GM19463 (cell line): ENCODE measurements around the gene ZIC1.

Experiments
- ATAC-seq: cut with Tn5 transposase; IDR thresholded peaks from one replicate; pipeline ENCODE4 v1.9.1; 2021; ENCODE audit warnings: mild to moderate bottlenecking, moderate library complexity; ENCODE audit not compliant: unreplicated experiment

The ZIC1 gene

DNA sequence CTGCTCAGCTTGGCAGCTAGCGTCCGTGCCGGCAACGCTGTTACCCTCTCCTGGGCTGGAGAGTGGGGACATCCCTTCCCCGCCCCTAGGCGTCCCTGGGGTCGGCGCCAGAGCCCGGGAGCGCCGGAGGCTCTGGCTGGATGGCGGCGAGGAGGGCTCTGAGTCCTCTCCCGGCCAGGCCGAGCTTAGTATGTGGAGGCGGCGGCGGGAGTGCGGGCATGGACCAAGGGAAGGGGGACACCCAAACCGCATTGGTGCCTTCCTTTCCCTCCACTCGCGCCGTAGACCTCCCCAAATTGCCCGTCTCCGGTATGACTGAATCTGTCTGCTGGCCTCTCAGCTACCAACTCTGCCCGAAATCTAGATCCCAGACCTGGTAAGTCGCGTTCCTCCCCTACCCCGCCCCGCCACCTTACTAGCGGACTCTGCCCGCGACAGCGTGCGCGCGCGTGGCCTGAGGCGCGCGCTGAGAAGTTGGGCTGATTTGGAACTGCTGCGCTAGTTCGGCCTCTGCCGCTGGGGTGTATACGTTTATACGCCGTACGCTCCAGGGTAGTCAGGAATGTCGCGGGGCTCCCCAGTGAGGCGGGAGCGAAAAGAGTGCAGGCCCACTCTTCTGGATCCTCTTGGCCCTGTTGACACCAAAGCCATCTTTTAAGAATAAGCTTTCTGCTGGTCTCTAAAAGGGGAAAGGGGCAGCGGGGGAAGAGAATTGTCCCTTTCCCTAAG lies 12.2 kb downstream of the ZIC1 start:
- ATAC-seq = no peak

DNA sequence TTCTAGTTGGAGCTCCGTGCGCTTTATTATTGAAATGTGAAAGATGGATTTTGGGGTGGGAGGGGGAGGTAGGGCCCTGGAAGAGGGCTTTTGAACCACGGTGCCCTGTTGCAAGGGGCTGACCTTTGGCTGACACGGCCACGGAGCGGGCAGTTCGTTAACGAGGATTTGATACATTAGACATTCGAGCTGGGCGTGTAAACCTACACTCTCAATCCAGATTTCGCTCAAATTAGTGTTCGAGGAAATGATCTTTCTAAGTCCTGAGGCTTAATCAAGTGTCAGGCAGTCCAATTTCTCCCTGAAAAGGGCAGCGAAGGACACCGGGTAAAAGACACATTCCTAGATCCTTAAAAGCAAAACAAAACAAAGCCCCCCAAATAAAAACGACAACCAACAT lies 13.0 kb downstream of the ZIC1 start:
- ATAC-seq = no peak

DNA sequence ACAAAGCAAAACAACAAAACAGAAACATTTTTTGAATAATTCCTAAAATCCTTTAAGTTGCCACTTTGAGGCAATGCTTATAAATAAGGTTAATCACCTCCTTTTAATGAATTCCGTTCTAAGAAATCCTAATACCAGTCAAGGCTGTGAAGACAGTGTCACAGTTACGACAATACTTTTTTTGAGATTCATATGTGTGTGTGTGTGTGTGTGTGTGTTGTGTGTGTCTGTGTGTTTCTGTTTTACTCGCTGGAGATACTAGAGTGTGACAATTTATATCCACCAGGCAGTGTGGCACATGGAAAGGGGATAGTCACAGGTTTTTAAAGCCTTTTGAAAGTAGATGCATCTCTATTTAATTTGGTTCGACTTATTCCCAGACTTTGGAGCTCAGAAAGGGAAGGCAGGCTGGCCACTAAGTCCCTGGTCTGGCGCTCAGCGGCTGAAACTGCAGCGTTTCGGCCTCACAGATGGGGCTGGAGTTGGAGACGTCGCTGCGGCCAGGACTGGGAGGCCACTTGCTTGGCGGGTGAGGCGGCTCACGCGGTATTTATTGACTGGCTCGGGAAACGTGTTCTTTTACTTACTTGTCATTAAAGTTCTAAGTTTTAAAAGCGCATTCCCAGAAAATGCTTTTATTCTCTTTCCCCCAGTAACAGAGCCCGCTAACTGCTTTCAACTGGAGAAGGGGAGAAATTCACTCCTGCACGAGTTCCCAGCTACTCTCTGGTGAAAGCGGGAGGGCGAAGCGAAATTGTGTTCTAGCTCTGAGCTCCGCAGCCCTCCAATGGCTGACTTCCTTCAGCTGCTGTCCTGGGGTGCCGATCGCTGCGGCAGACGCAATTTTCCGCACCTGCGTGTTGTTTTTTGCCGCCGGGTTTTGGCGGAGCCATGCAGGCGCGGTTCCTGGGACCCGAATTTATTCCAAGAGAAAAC lies 13.7 kb downstream of the ZIC1 start:
- ATAC-seq = no peak

DNA sequence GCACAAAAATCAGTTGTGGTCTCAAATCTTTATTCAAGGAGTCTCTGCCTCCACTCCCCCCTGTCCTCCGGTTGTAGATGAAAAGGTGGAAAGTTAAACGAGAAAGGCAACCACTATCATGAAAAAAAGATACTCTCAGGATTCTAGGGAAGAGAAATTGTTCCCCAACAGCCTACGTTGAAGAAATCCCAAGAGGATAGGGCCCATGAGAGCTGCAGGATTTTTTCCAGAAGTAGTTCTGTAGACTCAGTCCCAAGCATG lies 14.3 kb downstream of the ZIC1 start:
- ATAC-seq = no peak

DNA sequence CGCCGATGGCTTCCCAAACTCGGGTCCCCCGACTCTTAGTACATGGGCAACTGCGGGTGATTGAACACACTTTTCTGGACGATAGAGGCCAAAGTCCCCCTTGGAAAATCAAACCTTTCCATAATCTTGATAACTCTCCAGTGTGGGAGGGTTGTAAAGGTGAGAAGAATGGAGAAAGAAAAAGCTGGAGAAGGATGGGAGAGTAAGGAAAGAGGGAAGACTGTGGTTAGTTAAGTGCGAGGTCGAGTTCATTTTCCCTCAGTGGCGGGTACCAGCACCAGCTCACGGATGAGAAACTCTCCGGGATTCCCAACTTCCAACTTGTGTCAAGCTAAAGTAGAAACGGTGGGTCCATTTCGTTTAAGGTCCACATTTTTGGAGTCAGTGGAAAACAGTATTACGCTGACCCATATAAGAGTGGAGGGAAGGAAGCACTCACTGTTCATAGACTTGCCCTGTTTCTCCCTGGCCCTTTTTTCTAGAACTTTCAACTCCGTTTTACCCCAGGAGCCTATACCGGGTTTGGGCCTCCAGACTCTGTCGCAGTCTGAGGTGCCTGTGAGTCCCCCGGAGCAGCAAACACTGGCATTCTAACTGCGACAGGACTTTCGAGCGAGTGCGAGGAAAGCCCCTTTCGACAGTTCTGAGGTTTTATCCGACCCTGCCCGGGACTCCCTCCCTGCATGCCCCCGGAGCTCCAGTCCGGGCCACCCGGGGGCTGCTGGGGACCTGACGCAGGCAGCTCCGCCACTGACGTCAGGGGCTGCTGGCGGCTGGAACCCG lies 14.8 kb downstream of the ZIC1 start:
- no peak for ATAC-seq

DNA sequence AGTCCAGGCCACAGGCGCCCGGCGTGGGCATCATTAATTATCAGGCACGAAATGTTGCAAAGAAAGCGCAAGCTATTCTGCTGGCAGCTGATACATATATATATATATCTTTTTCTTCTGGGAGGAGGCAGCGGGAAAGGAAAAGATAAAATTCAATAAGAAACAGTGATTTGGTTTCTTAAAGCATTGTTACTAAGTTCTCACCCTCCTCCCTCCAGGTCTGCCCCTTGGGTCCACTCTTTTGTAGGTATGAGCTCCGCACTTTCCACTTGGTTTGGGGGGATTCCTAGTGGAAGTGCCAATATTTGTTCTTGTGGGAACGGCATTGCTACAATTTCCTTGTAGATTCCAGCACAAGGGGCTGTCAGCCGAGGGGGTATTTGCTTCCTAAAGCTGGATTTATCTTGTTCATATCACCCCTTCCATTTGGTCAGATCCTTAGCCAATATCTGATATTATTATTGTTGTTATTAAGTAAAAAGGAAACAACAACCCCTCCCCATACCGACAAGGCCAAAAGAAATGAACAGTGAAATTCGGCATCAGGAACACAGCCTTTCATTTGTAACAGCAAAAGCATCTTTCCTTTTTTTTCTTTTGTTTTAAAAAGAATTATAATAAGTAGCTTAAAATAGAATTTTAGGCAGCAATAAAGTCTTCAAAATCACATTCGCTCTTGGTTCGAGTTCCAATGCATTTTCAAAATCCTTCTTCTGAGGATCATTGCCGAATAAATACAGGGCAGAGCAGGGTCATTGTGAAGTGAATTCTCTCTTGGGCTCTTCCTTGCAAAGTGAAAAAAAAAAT lies 15.6 kb downstream of the ZIC1 start:
- ATAC-seq = no peak

DNA sequence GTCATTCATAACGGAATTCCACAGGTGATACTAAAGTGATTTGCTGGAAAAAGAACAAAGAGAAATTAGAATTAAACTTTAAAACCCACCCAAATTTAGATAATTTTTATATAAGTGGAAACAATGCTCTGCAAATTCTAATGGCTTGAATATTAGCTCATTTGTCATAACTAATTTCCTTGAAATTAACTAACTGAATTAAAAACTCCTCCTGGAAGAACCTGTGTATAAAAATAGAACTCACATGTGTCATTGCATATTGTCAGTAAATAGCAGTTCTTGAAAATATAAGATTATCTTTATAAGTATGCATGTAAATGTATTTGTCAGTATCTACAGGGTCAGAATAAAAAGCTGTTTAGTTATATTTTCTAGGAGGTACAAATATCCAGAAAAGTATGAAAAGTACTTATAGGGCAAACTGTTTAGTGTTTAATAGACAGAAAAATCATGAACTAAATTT lies 16.3 kb downstream of the ZIC1 start:
- no peak for ATAC-seq

DNA sequence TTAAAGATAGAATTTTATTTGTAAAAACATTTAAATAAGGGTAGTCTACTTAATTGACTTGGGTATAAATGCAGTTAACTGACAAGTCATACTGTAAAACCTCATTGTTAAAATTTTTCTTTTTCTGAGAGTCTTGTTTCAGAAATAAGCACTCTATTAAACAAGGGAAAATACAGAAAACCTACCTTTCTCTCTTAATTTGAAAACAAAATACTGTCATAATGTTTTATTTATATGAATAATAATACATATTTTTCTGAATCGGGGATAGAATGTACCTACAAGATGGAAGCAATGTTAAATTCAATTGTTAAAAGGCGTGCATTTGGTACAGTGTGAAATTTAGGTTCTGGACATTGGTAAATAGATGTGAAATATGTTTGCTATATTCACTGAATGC lies 17.8 kb downstream of the ZIC1 start:
- ATAC-seq = no peak

DNA sequence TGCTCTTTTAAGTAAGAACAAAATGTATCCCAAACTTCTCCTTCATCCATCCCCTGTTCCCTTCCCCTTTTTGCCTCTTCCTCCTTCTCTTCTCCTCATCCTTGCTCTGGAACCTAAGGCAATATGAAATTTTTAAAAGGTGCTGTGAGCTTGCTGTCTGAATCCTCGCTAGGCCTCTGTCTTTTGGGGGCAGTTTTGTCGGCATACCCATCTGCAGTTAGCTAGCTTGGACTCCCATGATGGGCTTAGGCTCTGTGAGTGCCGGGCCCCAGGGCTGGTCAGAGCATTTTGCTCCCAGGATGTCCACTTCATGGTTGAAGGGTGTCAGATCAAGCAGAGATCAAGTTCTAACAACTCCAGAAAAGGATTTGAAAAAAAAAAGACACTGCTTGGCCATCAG lies 18.6 kb downstream of the ZIC1 start:
- ATAC-seq = no peak

DNA sequence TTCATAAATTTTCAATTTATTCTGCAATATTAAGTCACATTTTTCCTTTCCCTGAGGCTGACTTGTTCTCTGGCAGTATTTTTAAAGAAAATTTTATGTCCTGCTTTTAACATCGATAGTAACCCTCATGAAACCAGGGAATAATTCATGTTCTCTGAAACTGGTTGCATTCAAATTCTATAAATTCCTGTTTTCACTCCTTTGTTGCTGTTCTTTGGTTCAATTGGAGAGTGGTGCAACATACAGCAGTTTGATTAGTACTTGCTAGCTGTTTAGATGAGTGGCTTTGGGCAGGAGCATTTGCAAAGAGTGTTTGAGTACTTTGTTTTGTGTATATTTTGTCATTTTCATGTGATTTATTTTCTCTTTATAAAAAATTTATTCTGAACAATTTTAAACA lies 19.2 kb downstream of the ZIC1 start:
- ATAC-seq = no peak

DNA sequence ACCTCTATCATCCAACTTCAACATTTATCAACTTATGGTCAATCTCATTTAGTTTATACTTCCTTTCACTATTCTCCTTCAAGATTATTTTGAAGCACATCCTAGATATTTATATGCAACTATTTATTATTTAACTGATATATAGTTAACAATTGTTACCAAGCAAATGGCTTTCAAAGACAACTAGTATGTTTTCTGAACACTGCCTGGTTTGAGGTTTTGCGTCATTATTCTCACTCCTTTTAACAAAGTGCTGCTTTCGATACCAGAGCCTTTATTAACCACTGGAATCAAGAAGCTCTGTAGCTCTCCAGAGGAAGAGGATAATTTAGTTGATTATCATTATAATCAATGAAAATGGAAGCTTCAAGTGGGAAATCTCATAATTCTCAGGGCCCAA lies 19.6 kb downstream of the ZIC1 start:
- no peak for ATAC-seq

DNA sequence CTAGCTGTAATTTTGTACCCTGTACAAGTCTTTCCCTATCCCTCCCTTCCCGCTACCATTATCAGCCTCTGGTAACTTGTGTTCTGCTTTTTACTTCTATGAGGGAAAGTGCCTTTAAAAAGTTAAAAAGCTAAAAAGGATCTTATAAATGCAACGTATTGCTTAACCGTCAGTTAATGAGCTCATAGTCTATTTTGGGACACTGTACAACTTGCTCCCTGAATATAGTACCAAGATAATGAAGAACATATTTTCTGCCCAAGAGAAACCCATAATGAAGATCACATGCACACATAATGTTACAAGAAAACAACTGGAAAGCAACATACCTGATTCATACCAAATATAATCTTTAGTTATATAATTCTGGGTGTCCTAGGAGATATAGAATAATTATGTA lies 22.6 kb downstream of the ZIC1 start:
- no peak for ATAC-seq

DNA sequence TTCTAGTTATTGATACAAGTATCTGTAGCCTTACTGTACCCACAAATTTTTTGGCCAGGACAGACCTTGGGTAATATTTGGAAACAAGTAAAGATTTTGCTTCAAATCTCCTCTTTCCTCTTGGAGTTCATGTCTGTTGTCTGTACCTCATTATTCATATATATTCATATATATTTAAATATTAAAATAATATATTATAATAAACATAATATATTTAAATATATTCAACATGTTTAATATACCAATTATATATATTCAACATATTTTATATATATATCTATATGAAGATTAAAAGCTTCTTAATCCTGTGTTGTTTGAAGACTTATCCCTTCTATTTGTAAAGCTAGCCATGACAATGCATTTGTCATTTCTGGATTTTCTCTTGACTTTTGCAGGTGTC lies 38.1 kb downstream of the ZIC1 start:
- no peak for ATAC-seq

DNA sequence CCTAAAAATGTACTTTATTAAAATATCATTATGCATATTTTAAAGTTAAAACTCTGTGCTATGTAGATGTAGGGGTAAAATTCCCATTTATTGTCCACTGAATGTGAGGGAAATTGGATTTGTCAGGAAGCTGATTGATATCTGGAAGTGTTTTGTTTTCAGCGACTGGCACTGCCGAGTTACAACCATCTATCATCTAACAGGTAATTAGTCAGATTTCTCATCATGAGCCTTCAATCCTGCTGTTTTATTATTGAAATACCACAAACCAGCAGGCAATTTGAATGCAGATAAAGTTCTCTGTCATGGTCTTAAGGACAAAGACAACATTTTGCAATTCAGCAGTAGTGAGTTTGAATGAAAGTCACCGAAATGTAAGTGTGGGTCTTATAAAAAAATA lies 40.5 kb downstream of the ZIC1 start:
- no peak for ATAC-seq

DNA sequence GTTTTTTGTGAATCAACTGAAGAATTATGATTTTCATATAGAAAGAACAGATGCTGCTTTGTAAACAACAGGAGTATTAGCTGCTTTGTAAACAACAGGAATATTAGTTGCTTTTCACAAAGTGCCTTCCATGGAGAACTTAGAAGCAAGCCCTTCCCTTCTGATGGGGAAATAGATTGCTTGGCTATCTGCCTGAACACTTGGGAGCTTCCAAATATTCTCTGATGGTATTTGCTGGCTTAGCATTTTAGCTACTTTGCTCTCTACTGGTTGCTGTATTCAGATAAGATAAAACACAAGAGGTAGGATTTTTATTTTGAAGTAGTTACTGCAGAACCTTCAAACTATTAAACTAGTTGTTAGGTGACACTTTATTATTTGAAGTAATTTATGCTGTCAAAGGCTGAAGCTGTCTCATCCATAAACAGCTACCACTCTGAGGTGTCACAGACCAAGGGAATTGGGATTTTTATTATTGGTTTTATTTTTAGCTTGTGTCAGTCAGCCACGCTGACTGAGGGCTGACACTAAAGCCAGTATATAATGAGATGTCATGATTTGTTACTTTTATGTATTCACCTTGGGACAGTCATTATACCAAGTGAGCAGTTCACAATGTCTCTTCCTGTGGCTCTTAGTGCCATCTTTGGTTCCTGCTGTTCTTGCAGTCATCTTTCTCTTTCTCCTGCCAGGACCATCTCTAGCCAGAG lies 50.0 kb downstream of the ZIC1 start:
- no peak for ATAC-seq

DNA sequence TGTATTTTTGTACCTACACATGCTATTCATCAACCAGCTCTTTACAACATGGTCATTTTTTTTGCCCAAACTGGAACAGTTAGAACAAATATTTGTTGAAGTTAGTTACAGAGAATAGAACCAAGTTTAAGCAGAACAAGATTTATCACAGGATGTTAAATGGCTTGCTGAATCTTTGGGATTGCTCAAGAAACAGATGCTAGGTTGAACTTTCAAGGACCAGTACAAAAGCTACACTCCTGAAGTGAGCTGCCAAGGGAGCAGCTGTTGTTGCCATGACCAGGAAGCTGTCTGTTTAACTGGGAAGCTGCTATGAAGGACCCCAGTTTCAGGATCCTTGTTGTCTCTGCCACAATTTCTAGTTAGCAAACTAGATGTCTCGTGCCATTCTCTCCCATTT lies 53.7 kb downstream of the ZIC1 start:
- ATAC-seq = no peak
